LoVo (cell line): ENCODE measurements around the gene GPR22.

Experiments
- DNase-seq: peaks from one replicate; pipeline ENCODE4 v3.0.0-alpha.2; 2016; ENCODE audit warnings: low spot score

GPR22 gene, protein sequence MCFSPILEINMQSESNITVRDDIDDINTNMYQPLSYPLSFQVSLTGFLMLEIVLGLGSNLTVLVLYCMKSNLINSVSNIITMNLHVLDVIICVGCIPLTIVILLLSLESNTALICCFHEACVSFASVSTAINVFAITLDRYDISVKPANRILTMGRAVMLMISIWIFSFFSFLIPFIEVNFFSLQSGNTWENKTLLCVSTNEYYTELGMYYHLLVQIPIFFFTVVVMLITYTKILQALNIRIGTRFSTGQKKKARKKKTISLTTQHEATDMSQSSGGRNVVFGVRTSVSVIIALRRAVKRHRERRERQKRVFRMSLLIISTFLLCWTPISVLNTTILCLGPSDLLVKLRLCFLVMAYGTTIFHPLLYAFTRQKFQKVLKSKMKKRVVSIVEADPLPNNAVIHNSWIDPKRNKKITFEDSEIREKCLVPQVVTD

DNA sequence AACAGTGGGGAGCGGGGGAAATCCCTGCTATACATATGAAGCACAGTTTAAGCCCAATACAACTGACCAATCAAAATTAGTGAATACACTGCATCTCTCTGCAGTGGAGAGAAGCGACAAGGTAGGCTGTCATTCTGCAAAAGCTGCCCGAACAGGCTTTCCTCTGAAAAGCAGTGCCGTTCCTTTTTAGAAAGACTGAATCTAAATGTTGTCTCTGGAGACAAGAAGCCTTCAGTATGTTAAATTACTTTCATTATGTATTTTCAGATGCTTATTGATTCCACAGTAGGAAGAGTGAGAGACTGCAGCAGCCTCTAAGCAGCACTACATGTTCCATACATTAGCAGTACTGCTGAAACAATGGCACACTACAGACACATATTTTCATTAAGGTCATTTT lies at the start of gene GPR22:
Gene GPR22 (plus strand): TSS at position 129 of the 400 bp plus-strand sequence. CDS start 4,004 bp downstream, outside the sequence.
- no peak for DNase-seq

DNA sequence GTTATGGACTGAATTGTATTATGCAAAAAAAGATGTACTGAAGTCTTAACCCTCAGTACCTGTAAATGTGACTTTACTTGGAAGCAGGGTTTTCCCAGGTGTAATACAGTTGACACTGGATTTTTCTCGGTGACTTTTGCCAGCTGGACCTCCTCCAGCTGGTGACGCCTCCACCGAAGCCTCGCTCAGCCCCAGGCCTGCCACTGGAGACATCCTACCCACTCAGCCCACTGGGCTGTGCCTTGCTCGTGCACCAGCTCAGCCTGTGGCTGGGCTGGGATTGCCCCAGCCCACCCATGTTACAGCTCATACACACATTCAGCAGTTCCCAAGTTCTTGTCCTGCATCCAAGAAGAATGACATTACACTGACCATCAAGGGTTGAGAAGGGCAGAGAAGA lies 42.4 kb upstream of the GPR22 start:
- DNase-seq, result no peak

DNA sequence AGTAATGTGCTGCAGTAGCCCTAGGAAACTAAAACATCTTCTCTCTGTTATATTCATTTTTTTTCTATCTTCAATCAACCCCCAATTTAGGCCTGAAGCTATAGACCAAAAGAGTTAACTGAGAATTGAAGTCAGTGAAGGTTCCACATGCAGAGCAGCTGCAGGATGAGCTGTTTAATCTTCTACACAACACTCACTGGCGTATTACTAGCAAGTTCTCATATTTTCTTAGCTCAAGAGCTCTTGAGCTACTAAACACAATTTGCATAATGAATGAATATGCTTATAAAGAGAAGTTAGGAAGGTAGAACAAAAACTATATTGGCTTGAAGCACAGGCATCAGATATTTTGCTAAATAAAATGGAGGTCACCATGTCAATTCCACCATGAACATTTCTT lies 41.2 kb upstream of the GPR22 start:
- no peak for DNase-seq

DNA sequence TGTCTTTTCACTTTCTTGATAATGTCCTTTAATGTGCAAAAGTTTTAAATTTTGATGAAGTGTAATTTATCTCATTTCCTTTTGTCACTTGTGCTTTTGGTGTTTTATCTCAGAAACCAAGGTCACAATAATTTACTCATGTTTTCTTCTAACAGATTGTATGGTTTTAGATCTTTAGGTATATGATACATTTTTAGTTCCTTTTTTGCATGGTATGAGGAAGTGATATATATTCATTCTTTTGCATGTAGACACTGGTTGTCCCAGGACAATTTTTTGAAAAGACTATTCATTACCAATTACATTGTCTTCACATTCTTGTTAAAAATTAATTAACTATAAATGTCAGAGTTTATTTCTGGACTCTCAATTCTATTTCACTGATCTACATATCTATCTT lies 39.8 kb upstream of the GPR22 start:
- DNase-seq, result no peak

DNA sequence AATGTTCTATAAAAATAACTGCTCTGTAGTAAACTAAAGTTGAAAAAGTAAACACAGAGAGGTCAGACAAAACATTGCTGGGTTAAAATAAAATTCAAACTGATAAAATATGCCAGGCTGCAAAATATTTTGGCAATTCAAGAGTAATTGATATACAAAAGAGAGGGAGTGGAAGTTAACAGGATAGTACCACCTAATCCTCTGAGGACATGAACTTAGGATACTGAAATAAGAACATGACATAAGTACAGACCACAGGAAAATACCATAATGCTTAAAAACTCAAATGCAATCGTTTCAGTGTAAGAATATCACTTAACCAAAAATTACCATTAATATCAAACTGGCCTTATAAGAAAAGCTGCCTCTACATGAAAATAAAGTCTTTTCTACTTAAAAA lies 37.6 kb upstream of the GPR22 start:
- DNase-seq, result no peak

DNA sequence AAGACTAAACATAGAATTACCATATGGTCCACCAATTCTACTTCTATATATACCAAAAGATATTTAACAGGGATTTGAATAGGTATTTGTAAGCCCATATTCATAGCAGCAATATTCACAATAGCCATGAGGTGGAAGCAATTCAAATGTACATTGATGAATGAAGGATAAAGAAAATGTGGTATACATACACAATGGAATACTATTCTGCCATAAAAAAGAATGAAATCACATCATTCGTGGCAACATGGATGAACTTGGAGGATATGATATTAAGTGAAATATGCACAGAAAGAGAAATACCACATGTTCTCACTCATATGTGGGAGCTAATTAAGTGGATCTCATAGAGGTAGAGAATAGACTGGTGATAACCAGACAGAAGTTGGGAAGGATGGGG lies 34.1 kb upstream of the GPR22 start:
- DNase-seq, result no peak

DNA sequence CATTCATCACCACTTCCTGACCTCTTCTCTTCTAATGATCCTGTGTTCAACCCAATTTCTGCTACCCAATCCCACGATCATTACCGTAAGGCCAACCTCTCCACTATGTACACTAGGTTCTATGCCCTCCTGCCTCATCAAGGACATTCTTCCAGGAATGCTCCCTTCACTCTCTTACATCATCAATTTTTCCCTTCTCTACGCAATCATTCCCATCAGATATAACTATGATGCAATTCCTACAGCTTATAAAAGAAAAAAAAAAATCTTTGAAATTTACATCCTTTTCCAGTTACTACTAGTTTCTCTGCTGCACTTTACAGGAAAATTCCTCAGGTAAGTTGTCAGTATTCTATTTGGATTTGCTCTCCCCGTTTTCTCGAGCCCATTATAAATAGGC lies 30.8 kb upstream of the GPR22 start:
- DNase-seq, result no peak

DNA sequence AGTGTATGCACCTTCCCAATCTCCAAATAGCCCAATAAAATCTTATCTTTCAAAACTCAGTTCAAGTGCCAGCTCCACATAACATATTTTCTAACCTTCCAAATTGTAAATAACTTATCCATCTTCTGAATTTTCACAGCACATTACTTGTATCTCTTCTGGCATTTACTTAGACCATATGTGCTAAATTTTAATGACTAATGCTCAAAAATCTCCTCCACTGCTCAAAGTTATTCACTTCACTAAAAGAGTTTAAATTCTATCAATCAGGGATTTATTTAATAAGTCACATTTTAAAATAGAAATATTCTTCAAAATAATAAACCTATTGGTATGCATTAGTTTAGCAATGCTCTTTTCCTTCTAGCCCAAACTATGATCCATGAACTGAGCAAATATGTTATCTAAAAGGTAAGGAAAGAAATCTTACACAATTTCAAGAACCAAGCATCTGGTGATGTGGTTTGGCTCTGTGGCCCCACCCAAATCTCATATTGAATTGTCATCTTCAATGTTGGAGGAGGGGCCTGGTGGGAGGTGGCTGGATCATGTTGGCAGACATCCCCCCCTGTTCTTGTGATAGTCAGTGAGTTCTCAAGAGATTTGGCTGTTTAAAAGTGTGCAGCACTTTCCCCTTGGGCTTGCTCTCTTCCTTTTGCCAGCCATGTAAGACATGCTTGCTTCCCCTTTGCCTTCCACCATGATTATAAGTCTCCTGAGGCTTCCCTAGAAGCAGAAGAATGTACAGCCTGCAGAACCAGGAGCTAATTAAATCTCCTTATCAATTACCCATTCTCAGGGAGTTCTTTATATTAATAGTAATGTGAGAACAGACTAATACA lies 28.1 kb upstream of the GPR22 start:
- no peak for DNase-seq

DNA sequence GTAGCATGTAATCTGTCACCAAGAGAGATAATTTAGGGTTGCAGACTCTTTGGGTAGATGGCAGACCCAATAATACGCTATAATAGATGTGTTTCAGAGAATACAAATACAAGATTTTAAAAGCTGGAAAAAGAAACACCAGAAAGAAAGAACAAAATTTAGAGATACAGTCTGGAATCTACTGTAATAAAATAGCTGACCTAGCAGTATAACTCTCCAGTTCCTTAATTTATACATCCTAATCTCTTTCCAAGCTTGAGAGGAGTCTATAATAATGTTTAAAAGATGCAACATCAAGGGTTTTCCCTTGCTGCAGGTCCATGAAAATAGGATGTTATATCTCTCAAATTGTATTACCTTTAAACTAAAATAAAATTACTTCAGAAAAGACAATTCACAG lies 27.2 kb upstream of the GPR22 start:
- no peak for DNase-seq

DNA sequence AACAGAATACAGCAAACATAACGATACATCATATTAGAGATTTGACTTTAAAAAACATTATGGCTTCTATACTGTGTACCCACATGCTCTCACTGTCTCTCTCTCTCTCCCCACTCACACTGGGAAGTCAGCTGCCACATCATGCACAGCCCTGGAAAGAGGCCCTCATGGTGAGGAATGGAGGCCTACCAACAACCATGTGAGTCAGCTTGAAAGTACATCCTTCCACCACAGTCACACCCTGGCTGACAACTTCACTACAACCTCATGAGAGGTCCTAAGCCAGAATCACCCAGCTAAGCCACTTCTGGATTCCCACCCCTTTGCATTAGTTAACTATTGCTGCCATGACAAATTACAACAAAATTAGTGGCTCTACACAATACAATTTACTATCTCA lies 23.3 kb upstream of the GPR22 start:
- no peak for DNase-seq

DNA sequence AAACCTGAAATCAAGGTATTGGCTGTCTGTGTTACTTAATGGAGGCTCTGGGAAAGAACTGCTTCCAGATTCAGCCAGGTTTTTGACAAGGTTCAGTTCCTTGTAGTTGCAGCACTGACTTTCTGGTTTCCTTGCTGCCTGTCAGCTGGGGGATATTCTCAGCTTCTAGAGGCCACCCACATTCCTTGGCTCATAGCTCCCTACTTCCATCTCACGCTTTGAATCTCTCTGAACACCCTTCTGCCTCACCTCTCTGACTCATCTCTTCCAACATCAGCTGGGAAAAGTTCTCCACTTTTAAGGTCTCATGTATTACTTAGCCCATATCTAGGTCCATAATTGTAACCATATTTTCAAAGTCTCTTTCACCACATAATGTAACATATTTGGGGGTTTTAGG lies 22.9 kb upstream of the GPR22 start:
- no peak for DNase-seq

DNA sequence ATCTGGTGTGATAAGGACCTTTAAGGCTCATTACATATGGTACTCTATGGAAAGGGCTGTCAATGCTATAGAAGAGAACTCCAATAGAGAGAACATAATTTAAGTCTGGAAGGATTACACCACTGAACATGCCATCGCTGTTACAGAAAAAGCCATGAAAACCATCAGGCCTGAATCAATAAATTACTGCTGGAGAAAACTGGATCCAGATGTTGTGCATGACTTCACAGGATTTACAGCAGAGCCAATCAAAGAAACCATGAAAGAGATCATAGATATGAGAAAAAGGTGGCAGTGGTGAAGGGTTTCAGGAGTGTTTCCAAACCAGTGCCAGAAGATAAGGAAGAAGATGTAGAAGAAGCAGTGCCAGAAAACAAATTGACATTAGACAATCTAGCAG lies 18.9 kb upstream of the GPR22 start:
- DNase-seq, result no peak

DNA sequence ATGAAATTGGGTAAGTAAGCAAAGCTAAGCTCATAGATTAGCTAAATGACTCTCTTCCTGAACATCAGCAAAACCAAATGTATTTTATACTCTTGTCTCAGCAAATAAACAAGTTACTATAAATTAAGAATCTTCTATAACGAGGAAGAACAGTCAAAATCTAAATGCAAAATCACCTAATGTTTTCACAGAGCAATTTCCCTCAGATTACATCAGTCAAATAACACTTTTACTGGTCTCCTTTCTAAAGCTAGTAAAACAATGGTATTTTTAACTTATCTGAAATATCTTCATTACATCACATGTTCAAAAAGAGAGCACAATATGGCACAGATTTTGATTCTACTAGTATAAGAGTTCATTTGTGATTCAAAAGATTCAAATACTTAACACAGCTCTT lies 16.5 kb upstream of the GPR22 start:
- no peak for DNase-seq

DNA sequence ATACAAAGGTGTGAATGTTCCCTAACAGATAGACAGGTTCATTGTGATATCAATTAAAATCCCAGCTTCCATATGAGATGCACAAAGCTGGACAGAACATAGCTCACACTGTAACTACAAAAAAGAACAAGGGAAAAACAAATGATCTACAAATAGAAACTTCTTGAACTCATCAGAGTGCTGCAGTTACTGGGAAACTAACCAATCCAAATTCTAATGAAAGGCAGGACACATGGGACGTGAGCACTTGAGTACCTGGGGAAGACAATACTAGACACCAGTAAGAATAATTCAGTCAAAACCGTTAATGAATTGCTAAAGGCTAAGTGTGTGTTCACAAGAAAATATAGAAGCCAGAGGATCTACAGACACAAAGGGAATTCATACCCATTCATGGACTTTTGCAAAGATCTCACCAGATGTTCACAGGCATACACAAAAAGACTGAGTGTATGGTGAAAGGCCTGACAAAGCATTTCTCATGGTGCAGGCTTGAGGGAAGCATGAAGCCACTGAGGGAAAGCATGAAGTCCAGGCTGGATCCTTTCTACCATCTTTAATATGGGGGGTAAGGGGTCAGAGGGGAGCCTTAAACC lies 7.8 kb upstream of the GPR22 start:
- no peak for DNase-seq

DNA sequence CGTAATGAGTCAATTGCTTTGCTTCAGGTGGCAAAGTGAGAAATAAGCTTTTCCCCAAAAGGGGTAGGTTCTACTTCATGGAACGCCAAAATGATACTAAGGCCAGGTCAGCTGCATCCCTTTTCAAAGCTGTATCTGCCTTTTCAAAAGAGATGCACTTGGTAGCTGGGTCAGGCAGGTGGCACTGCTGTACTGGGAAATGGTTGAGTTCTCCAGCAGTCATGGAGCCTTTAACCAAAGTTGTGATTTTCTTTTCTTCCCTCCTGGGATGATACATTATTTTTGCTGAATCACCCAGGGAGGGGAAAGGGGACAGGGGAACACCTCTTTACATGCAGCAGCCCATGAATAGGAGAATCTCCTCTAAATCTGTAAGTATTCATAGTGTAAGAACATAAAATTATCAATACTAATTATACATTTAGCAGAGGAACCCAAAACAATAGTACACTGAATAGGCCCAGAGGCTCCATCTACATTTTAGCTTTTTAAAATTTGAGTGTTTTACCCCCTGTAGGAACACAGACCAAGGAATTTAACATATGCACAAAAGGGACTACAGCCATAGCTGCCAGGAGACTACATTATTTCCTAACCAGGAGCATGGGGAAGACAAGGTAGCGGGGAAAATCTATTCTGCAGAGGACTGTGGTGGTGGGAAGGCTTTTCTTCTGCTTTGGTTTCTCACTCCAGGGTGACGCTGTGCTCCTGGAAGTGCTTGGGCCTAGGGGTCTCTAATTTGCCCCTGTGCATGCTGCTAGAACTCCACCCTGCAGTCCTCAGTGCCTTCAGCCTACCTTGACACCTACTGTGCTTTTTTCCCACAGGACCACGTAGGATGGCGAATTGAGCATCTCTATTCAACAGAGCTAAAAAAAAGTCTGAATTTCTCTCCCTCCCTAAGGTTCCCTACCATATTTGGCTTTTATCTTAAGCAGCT lies 6.4 kb upstream of the GPR22 start:
- peak; percentile 57 for DNase-seq

DNA sequence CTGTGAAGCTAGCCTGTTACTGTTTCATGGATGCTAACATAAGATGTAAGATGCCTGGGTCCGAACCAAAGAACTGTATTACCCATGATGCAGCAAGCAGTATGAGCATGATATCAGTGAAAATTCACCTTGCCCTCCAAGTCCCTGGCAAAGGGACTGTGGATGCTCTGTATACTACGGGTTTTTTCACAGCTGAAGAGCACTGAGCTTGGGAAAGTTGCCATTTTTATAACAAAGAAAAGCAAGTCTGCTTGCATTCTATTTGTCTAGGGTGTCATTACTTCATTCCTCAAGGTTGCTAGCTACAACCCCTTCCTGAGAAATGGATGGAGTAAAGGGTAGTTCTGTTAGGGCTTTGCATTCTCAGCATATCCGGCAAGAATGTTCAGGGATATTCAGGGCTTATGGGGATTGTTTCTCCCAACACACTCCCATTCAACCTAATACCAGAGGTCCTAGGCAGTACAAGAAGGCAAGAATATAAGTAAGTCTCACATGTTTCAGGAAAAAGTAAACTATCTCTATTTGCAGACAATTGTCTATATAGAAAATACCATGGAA lies 5.1 kb upstream of the GPR22 start:
- no peak for DNase-seq

DNA sequence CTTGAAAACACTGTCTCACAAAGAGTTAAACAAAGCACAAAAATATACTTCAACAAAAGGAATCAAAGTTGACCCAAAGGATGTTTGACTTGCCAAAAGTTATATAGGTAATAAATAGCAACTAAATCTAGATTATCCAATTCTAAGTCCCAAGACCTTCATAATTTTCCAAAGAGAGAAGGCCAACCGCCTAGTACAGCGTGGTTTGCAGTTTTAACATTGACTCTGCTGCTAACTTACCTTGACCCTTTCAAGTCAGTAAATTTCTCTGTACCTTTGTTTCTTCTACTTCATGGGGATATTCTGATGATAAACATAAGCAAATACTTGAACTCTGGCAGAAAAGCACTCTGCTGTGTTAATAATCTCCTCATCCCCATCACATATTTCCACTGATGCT lies 1.9 kb upstream of the GPR22 start:
- DNase-seq, result no peak

DNA sequence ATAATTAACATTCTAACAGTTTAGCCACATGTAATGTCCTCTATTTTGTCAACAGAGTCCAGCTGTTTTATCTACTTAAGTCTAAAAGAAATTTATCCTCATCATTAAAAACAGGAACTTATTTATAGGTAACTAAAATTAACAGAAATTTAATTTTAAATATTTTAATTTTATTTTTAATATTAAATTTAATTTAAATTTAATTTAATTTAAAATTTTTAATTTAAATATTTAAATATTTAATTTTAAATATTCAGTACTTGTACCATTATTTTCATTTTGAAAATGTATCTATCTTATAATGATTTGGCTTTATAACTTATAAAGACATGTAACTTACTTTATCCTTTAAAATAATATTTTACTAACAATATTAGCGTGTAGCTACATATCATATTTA lies 1.0 kb upstream of the GPR22 start:
- no peak for DNase-seq

DNA sequence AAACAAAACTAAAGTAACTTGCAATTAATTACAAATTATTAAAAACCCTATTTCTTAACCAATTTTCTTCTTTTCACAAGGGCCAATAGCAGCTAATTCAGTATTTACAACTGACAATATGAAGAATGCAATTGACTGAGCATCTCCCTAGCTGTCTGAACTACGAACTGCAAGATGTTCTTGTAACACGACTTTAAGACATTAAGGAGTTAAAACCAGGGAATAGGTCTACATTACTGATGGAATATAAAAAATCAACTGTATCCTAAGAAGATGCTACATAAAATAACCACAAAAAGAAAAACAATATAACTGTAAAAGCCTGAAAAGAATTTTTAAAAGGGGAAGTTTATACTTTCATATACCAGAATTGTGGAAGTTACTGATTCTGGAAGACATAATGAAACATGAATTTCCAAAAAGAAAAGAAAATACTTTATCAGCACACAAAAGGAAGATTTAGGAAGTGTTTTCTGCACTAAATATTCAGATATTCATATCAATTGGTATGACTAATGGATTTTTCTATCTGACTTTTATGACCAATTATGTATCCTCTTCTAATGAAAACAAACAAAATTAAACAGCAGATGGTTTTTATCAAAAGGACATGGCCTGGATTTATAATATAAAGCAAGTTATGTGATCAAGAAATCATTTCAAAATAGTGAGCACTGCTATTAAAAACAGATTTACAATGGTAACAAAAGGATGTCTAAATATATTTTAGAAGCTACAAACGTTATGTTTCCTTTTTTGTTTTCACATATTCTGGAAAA lies 1.6 kb downstream of the GPR22 start:
- DNase-seq, result no peak

DNA sequence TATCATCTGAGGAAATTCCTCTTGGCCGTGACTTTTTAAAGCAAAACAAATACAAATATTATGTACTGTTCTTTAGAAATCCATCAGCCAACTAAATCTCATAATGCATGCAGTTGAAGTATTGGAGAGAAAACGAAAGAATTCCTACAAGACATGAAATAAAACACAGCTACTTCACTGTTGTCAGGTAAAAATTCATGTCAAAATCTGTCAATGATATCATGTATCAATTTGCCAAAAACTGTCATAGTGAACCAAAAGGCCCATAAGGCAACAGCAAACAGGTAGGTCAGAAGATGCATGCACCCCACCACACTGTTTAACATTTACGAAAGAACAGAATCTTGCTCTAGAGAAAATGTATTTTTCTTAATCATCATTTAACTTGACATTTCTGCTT lies 2.3 kb downstream of the GPR22 start:
- DNase-seq, result no peak

DNA sequence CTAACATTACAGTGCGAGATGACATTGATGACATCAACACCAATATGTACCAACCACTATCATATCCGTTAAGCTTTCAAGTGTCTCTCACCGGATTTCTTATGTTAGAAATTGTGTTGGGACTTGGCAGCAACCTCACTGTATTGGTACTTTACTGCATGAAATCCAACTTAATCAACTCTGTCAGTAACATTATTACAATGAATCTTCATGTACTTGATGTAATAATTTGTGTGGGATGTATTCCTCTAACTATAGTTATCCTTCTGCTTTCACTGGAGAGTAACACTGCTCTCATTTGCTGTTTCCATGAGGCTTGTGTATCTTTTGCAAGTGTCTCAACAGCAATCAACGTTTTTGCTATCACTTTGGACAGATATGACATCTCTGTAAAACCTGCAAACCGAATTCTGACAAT lies 4.3 kb downstream of the GPR22 start:
- no peak for DNase-seq
